Activated CD4-positive, alpha-beta T cell treated with anti-CD3 and anti-CD28 coated beads for 1 hour (primary cell): ENCODE results near the gene DRC1.

Source experiments
- DNase-seq: peaks from one replicate; pipeline ENCODE4 v3.0.0-alpha.2; 2020

DRC1 gene

GRCh38 chr2:26400723-26401122 lies 997 bp upstream of the DRC1 start:
- no peak for DNase-seq

- no peak for DNase-seq
Measured at GRCh38 chr2:26407526-26407925, 5.8 kb downstream of the DRC1 start.

- DNase-seq = no peak
Measured at GRCh38 chr2:26409785-26410184, 8.1 kb downstream of the DRC1 start.

GRCh38 chr2:26410764-26411243 lies 9.1 kb downstream of the DRC1 start:
- DNase-seq = no peak

- DNase-seq = no peak
Measured at GRCh38 chr2:26411419-26411818, 9.7 kb downstream of the DRC1 start.

GRCh38 chr2:26412091-26412673 lies 10.5 kb downstream of the DRC1 start:
- DNase-seq = no peak

GRCh38 chr2:26414311-26414710 lies 12.6 kb downstream of the DRC1 start:
- DNase-seq = no peak

GRCh38 chr2:26421961-26422360 lies 20.2 kb downstream of the DRC1 start:
- no peak for DNase-seq

- no peak for DNase-seq
Measured at GRCh38 chr2:26422947-26423629, 21.4 kb downstream of the DRC1 start.

- DNase-seq = no peak
Measured at GRCh38 chr2:26423750-26424149, 22.0 kb downstream of the DRC1 start.

GRCh38 chr2:26424221-26424620 lies 22.5 kb downstream of the DRC1 start:
- DNase-seq = no peak

GRCh38 chr2:26428846-26429245 lies 27.1 kb downstream of the DRC1 start:
- no peak for DNase-seq

GRCh38 chr2:26429779-26430578 lies 28.3 kb downstream of the DRC1 start:
- DNase-seq = no peak

- DNase-seq = no peak
Measured at GRCh38 chr2:26430826-26431225, 29.1 kb downstream of the DRC1 start.

GRCh38 chr2:26432363-26432762 lies 30.6 kb downstream of the DRC1 start:
- no peak for DNase-seq

GRCh38 chr2:26432859-26433258 lies 31.1 kb downstream of the DRC1 start:
- no peak for DNase-seq

- DNase-seq = no peak
Measured at GRCh38 chr2:26435106-26435505, 33.4 kb downstream of the DRC1 start.

- no peak for DNase-seq
Measured at GRCh38 chr2:26438526-26438925, 36.8 kb downstream of the DRC1 start.

GRCh38 chr2:26438926-26439325 lies 37.2 kb downstream of the DRC1 start:
- DNase-seq = no peak

- DNase-seq = no peak
Measured at GRCh38 chr2:26442301-26442700, 40.6 kb downstream of the DRC1 start.

- no peak for DNase-seq
Measured at GRCh38 chr2:26442707-26443106, 41.0 kb downstream of the DRC1 start.

- DNase-seq = no peak
Measured at GRCh38 chr2:26444236-26444635, 42.5 kb downstream of the DRC1 start.

GRCh38 chr2:26448651-26449050 lies 46.9 kb downstream of the DRC1 start:
- no peak for DNase-seq
